Measurements from ENCODE around the gene ATE1. TPM values are rescaled to one million over a fixed set of nuclear protein-coding genes. Genes with fewer than 3 reads are reported as not detected.

The ATE1 gene
- total RNA-seq, 4 donors from 2014 or later, result 31.4 to 47.9 (median 38.3) TPM

GRCh38 chr10:121862649-121863048 is 65.2 kb downstream of the ATE1 start:
- TF ChIP-seq CTCF (IDR thresholded peaks at IDR 0.05) (no peak), POLR2A (IDR thresholded peaks at IDR 0.05) (no peak)
- no peak for DNase-seq
- H3K27me3 ChIP-seq, result no peaks in the 10 kb centered on the region
- peaks cover 0 to 5% (median 3%) of the 10 kb centered on the region in 3 donors for H3K36me3 ChIP-seq
- no peaks in the 10 kb centered on the region for H3K9me3 ChIP-seq
- H3K27ac ChIP-seq, result no peak overlapping the region
- no peak overlapping the region for H3K4me3 ChIP-seq
- no peaks in the 10 kb centered on the region for H3K4me1 ChIP-seq

GRCh38 chr10:121862042-121862441 is 65.8 kb downstream of the ATE1 start:
- H3K9me3 ChIP-seq, result no peaks in the 10 kb centered on the region

GRCh38 chr10:121860810-121861209 is 67.0 kb downstream of the ATE1 start:
- H3K27me3 ChIP-seq, result no peaks in the 10 kb centered on the region
- peaks cover 0 to 7% (median 3%) of the 10 kb centered on the region in 3 donors for H3K36me3 ChIP-seq
- H3K4me1 ChIP-seq, result no peaks in the 10 kb centered on the region
- TF ChIP-seq CTCF (IDR thresholded peaks at IDR 0.05), result no peak
- TF ChIP-seq POLR2A (IDR thresholded peaks at IDR 0.05), result no peak
- no peak overlapping the region for H3K4me3 ChIP-seq
- no peak for DNase-seq
- H3K27ac ChIP-seq, result no peak overlapping the region
- H3K9me3 ChIP-seq, result no peaks in the 10 kb centered on the region

More at GRCh38 chr10:121862042-121862441, 65.8 kb downstream of the ATE1 start:
- DNase-seq, result no peak
- Histone ChIP-seq H3K36me3 (peaks cover 0 to 3% (median 0%) of the 10 kb centered on the region in 3 donors), H3K4me1 (no peaks in the 10 kb centered on the region), H3K27ac (no peak overlapping the region), H3K4me3 (no peak overlapping the region), H3K27me3 (no peaks in the 10 kb centered on the region)
- no peak for TF ChIP-seq CTCF (IDR thresholded peaks at IDR 0.05)
- TF ChIP-seq POLR2A (IDR thresholded peaks at IDR 0.05), result no peak

GRCh38 chr10:121854809-121855445 is 72.9 kb downstream of the ATE1 start:
- H3K36me3 ChIP-seq, result peaks cover 0 to 13% (median 0%) of the 10 kb centered on the region in 3 donors
- H3K4me3 ChIP-seq, result no peak overlapping the region
- TF ChIP-seq CTCF (IDR thresholded peaks at IDR 0.05), result no peak
- no peak for TF ChIP-seq POLR2A (IDR thresholded peaks at IDR 0.05)
- H3K27ac ChIP-seq, result no peak overlapping the region
- no peaks in the 10 kb centered on the region for H3K4me1 ChIP-seq
- DNase-seq, result no peak
- H3K9me3 ChIP-seq, result no peaks in the 10 kb centered on the region
- H3K27me3 ChIP-seq, result no peaks in the 10 kb centered on the region

GRCh38 chr10:121853950-121854349 is 73.9 kb downstream of the ATE1 start:
- Histone ChIP-seq H3K36me3 (peaks cover 0 to 22% (median 0%) of the 10 kb centered on the region in 3 donors), H3K27me3 (no peaks in the 10 kb centered on the region), H3K4me3 (no peak overlapping the region), H3K4me1 (no peaks in the 10 kb centered on the region), H3K9me3 (no peaks in the 10 kb centered on the region), H3K27ac (no peak overlapping the region)
- no peak for TF ChIP-seq CTCF (IDR thresholded peaks at IDR 0.05)
- TF ChIP-seq POLR2A (IDR thresholded peaks at IDR 0.05), result no peak
- DNase-seq, result no peak

All from Peyer's patch (tissue), 4 donors.